Ovary (tissue), 3 donors: ENCODE results near the gene TMEM240.

Experiments used
- POLR2A ChIP-seq: fragments of 450-650 bp; IDR thresholded peaks from one replicate; pipeline ENCODE4 v1.6.1; 2017; ENCODE audit warnings: antibody characterized with exemption, mild to moderate bottlenecking, moderate library complexity
- TF ChIP-seq, protein P1 (sequence below), 3 donors: fragments of 450-650 bp in 2 of 3; fragments of 200-600 bp in 1 of 3; IDR thresholded peaks; one replicate each; pipeline versions ENCODE4 v1.5.1 to v1.8.0; 2016 to 2022; ENCODE audit warnings: antibody characterized with exemption in 3 of 3, mild to moderate bottlenecking in 1 of 3
- donor health status: DM: no; HTN: no; CAD: no.

DNA sequence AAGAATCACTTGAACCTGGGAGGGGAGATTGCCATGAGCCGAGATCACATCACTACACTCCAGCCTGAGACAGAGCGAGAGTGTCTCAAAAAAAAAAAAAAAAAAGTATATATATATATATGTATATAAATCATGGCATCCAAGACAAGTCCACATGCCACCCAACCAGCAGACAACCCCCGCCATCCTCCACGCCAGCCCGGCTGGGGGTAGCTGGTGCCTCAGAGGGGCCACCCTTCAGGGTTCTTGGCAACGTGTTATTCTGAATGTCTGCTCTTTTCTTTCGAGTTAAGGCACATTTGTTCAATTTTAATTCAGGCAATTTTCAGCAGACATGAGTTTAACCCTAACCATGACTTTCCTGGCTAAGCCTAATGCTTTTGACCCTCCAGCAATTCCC lies 9.7 kb upstream of the TMEM240 start:
- TF ChIP-seq, protein P1, sequence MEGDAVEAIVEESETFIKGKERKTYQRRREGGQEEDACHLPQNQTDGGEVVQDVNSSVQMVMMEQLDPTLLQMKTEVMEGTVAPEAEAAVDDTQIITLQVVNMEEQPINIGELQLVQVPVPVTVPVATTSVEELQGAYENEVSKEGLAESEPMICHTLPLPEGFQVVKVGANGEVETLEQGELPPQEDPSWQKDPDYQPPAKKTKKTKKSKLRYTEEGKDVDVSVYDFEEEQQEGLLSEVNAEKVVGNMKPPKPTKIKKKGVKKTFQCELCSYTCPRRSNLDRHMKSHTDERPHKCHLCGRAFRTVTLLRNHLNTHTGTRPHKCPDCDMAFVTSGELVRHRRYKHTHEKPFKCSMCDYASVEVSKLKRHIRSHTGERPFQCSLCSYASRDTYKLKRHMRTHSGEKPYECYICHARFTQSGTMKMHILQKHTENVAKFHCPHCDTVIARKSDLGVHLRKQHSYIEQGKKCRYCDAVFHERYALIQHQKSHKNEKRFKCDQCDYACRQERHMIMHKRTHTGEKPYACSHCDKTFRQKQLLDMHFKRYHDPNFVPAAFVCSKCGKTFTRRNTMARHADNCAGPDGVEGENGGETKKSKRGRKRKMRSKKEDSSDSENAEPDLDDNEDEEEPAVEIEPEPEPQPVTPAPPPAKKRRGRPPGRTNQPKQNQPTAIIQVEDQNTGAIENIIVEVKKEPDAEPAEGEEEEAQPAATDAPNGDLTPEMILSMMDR (IDR thresholded peaks at IDR 0.05) = no peak
- TF ChIP-seq POLR2A = no peak
